GM12801 (cell line): Measurements from ENCODE around the gene VEPH1.

Experiments used
- CTCF ChIP-seq: IDR thresholded peaks from one replicate; pipeline ENCODE4 v1.5.1; 2011; ENCODE audit warnings: control low read depth; ENCODE audit not compliant: insufficient read length; ENCODE audit errors: extremely low read depth

Gene VEPH1

GRCh38 chr3:157294953-157295352, 208.3 kb downstream of the VEPH1 start:
- TF ChIP-seq CTCF = no peak

- no peak for TF ChIP-seq CTCF
Measured at GRCh38 chr3:157294491-157294890, 208.7 kb downstream of the VEPH1 start.

- no peak for TF ChIP-seq CTCF
Measured at GRCh38 chr3:157290766-157291165, 212.4 kb downstream of the VEPH1 start.

DNA sequence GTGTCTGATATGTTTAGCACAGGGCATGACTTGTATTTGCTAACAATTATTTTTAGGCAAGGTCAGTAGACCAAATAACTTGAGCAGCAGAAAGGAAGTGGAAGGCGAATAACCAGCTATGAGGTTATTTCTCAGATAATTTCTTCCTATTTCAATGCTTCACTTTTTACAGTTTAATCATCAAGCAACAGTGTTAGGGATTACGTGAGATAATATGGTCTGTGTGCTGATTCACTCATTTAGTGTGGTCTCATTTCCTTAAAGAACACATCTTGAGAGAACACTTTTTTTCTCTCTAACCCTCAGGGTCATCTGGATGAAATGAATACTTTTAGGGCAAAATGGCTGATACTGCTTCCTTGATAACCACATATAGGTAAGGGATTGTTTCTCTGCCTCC, 217.2 kb downstream of the VEPH1 start:
- TF ChIP-seq CTCF = no peak

DNA sequence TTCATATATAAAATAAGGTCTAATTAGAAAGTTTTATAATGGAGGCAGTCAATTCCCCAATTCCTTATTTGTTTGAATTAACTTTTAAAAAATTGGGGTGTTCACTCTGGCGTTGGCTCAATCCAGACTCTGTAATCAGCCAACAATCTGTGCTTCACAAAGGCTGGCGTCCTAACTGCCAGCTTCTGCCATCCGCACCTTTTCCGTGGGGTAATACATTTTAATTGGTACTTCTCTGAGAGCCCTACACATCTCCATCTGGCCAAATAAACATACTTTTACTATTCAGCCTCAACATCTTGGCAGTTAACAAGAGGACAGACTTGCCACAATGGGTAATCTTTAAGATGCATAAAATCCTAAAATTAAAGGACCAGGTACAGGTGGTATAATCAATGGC, 218.1 kb downstream of the VEPH1 start:
- no peak for TF ChIP-seq CTCF

DNA sequence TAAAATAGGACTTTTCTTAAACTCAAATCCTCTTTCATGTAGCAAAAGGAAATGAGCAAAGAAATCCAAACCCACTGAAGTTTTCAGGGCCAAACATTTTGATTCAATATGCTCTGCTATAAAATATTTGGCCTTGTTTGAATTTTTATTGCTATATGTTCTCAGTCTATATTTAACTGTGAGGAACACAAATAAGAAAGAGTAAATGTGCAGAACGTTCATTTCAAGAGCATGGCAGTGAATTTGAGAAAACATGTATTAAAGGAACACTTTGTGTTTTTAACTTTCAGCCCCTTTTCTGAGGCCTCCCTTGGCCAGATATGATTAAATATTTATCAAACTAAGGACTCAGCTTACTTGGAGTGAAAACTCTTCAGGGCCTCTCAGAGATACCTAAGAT, 218.5 kb downstream of the VEPH1 start:
- no peak for TF ChIP-seq CTCF

DNA sequence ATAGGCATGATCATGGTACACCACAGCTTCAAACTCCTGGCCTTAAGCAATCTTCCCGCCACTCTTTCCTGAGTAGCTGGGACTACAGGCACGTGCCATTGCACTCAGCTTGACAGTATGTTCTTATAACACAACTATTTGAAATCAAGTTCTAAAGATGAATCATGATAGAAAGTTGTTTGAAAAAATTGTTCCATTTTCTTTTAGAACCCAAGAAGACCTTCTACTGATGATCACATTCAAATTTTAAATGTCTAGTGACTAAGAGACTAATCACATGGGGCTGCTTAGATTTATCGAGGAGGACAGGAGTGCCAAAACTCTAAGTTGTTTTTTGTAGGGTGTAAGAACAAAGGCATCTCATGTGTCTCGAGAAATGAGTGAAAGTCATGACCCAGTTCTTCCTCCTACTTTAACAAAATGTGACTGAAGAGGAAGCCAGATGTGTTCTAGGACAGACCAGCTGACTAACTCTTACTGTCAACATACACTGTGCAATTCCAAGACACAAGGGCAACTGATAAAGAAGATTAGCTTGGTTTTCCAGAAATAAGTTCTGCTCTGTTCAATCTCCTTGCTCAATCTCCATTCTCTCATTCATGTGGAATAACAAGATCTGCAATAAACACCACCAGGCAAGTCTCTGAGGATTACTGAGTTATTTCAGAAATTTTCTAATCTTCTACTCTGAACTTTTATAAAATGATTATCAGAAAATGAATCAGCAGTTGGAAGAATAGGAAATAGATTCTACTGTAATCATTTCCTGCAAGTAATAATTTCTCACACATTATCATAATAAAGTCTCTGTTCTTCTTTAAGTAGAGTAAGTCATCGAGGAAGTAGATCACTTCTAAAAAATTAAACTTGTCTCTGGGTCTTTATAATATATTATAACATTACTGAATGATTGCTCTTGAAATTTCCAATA, 220.7 kb downstream of the VEPH1 start:
- TF ChIP-seq CTCF = no peak
